H9 (cell line): ENCODE results near the gene LAP3. TPM values are rescaled to one million over a fixed set of nuclear protein-coding genes. Genes with fewer than 3 reads are reported as not detected.

Experiments
- DNase-seq: peaks from one replicate; pipeline ENCODE4 v3.0.0-alpha.2; 2017
- H2AFZ ChIP-seq: one replicate; pipeline ENCODE4 v1.6.1; 2013; ENCODE audit warnings: mild to moderate bottlenecking, low read length, control low read depth, moderate library complexity
- H2AK5ac ChIP-seq: 2 replicates; pipeline ENCODE4 v1.6.1; 2013; ENCODE audit warnings: low read length, control low read depth, mixed read lengths; ENCODE audit not compliant: insufficient read length
- H2BK120ac ChIP-seq: one replicate; pipeline ENCODE4 v1.6.1; 2013; ENCODE audit warnings: low read depth, mild to moderate bottlenecking, low read length, control low read depth, inconsistent platforms; ENCODE audit not compliant: poor library complexity, severe bottlenecking
- H2BK12ac ChIP-seq: 2 replicates; pipeline ENCODE4 v1.6.1; 2013; ENCODE audit warnings: low read length, control low read depth, mixed read lengths, low read depth; ENCODE audit not compliant: insufficient read length
- H2BK15ac ChIP-seq: 2 replicates; pipeline ENCODE4 v1.6.1; 2013; ENCODE audit warnings: low read depth, low read length, control low read depth
- H2BK20ac ChIP-seq: one replicate; pipeline ENCODE4 v1.6.1; 2013; ENCODE audit warnings: low read depth, mild to moderate bottlenecking, low read length, control low read depth, inconsistent platforms; ENCODE audit not compliant: poor library complexity, severe bottlenecking
- H2BK5ac ChIP-seq: 2 replicates; pipeline ENCODE4 v1.6.1; 2013; ENCODE audit warnings: low read length, control low read depth, mixed read lengths; ENCODE audit not compliant: insufficient read length
- H3K14ac ChIP-seq: 2 replicates; pipeline ENCODE4 v1.6.1; 2013; ENCODE audit warnings: low read length, control low read depth; ENCODE audit not compliant: insufficient read depth
- H3K18ac ChIP-seq: 2 replicates; pipeline ENCODE4 v1.6.1; 2013; ENCODE audit warnings: low read depth, mild to moderate bottlenecking, mixed read lengths, low read length, control low read depth; ENCODE audit not compliant: insufficient read length
- H3K23ac ChIP-seq: 2 replicates; pipeline ENCODE4 v1.6.1; 2013; ENCODE audit warnings: low read length, control low read depth, mixed read lengths, low read depth; ENCODE audit not compliant: insufficient read length
- H3K23me2 ChIP-seq: 2 replicates; pipeline ENCODE4 v1.6.1; 2013; ENCODE audit warnings: low read depth, mild to moderate bottlenecking, mixed read lengths, low read length, control low read depth; ENCODE audit not compliant: insufficient read length, poor library complexity, severe bottlenecking
- H3K27ac ChIP-seq: 2 replicates; pipeline ENCODE4 v1.5.1; 2013; ENCODE audit warnings: low read length, control low read depth, mixed read lengths, low read depth; ENCODE audit not compliant: insufficient read length
- H3K27me3 ChIP-seq: 2 replicates; pipeline ENCODE4 v1.6.1; 2013; ENCODE audit warnings: low read length, control low read depth, inconsistent platforms; ENCODE audit not compliant: insufficient read depth
- H3K4ac ChIP-seq: 2 replicates; pipeline ENCODE4 v1.6.1; 2013; ENCODE audit warnings: low read depth, mild to moderate bottlenecking, control low read depth, inconsistent platforms, low read length, moderate library complexity
- H3K4me1 ChIP-seq: 2 replicates; pipeline ENCODE4 v1.6.1; 2013; ENCODE audit warnings: low read length, control low read depth, inconsistent platforms; ENCODE audit not compliant: insufficient read depth
- H3K4me2 ChIP-seq: 2 replicates; pipeline ENCODE4 v1.6.1; 2013; ENCODE audit warnings: low read length, control low read depth, mixed read lengths; ENCODE audit not compliant: insufficient read length, insufficient read depth
- H3K56ac ChIP-seq: 2 replicates; pipeline ENCODE4 v1.6.1; 2013; ENCODE audit warnings: low read depth, mild to moderate bottlenecking, mixed read lengths, low read length, control low read depth; ENCODE audit not compliant: insufficient read length
- H3K79me1 ChIP-seq: 2 replicates; pipeline ENCODE4 v1.6.1; 2013; ENCODE audit warnings: low read depth, mild to moderate bottlenecking, moderate library complexity, low read length, control low read depth, inconsistent platforms; ENCODE audit not compliant: insufficient read depth, poor library complexity, severe bottlenecking
- H3K79me2 ChIP-seq: 2 replicates; pipeline ENCODE4 v1.6.1; 2013; ENCODE audit warnings: low read length, control low read depth, inconsistent platforms; ENCODE audit not compliant: insufficient read depth
- H3K9ac ChIP-seq: 2 replicates; pipeline ENCODE4 v1.6.1; 2013; ENCODE audit warnings: low read length, control low read depth, mixed read lengths; ENCODE audit not compliant: insufficient read length; ENCODE audit errors: extremely low read depth
- H3K9me3 ChIP-seq: one replicate; pipeline ENCODE4 v1.6.1; 2013; ENCODE audit warnings: low read depth, low read length, inconsistent platforms; ENCODE audit not compliant: control insufficient read depth
- H3T11ph ChIP-seq: one replicate; pipeline ENCODE4 v1.6.1; 2013; ENCODE audit warnings: mild to moderate bottlenecking, low read length, control low read depth, inconsistent platforms
- H4K20me1 ChIP-seq: one replicate; pipeline ENCODE4 v1.6.1; 2013; ENCODE audit not compliant: control insufficient read depth, insufficient read length, insufficient read depth
- H4K5ac ChIP-seq: 2 replicates; pipeline ENCODE4 v1.6.1; 2013; ENCODE audit warnings: low read depth, mild to moderate bottlenecking, mixed read lengths, low read length, control low read depth; ENCODE audit not compliant: insufficient read length
- H4K8ac ChIP-seq: replicated peaks from 2 replicates; pipeline ENCODE4 v1.6.1; 2013; ENCODE audit warnings: low read length, control low read depth, mixed read lengths, low read depth; ENCODE audit not compliant: insufficient read length
- H4K91ac ChIP-seq: 2 replicates; pipeline ENCODE4 v1.6.1; 2013; ENCODE audit warnings: low read depth, mild to moderate bottlenecking, moderate library complexity, mixed read lengths, low read length, control low read depth; ENCODE audit not compliant: insufficient read length
- H3K27ac Mint-ChIP-seq, 3 experiments: 2 replicates in 2 of 3; 3 replicates in 1 of 3; pipeline ENCODE4 v1.8.0; 2020 to 2021; ENCODE audit warnings: mixed read lengths in 3 of 3, mild to moderate bottlenecking in 1 of 3, moderate library complexity in 1 of 3
- H3K27me3 Mint-ChIP-seq: 2 replicates; pipeline ENCODE4 v1.8.0; 2021; ENCODE audit warnings: low read depth, mild to moderate bottlenecking, moderate library complexity, mixed read lengths
- H3K36me3 Mint-ChIP-seq, 3 experiments: 2 replicates in 2 of 3; 3 replicates in 1 of 3; pipeline ENCODE4 v1.8.0; 2020 to 2021; ENCODE audit warnings: low read depth in 3 of 3, mixed read lengths in 3 of 3; ENCODE audit not compliant: insufficient read depth in 1 of 3
- H3K4me1 Mint-ChIP-seq, 2 experiments: 2 replicates each; pipeline ENCODE4 v1.8.0; 2020; ENCODE audit warnings: mixed read lengths in 2 of 2
- H3K4me3 Mint-ChIP-seq, 2 experiments: 2 replicates in 1 of 2; 3 replicates in 1 of 2; pipeline ENCODE4 v1.8.0; 2020 to 2021; ENCODE audit warnings: mild to moderate bottlenecking in 2 of 2, mixed read lengths in 2 of 2, moderate library complexity in 1 of 2
- H3K9me3 Mint-ChIP-seq, 2 experiments: 2 replicates in 1 of 2; 3 replicates in 1 of 2; pipeline ENCODE4 v1.8.0; 2020; ENCODE audit warnings: mild to moderate bottlenecking in 2 of 2, mixed read lengths in 2 of 2, moderate library complexity in 1 of 2
- WGBS: extraction: QIAGEN DNeasy Blood & Tissue Kit; methylation state at CpG from one replicate; pipeline ENCODE4 v1.1.7; 2013; ENCODE audit warnings: missing lambda C conversion rate, low lambda C conversion rate, mixed read lengths; ENCODE audit not compliant: insufficient read length; ENCODE audit errors: extremely low coverage; 5-methylcytosine and 5-hydroxymethylcytosine counted together
- total RNA-seq: library from RNA; stranded (reverse); gene quantifications from 2 replicates; pipeline ENCODE4 v1.2.1, GENCODE V29; 2021
- TF ChIP-seq, protein P1 (sequence below): fragments of 200-600 bp; sonication (generic); conservative IDR thresholded peaks from 3 replicates; pipeline ENCODE4 v1.8.0; 2021; ENCODE audit warnings: antibody characterized with exemption, mild to moderate bottlenecking

LAP3 gene
- total RNA-seq, 1 experiment from 2014 or later: 53.2 TPM

DNA sequence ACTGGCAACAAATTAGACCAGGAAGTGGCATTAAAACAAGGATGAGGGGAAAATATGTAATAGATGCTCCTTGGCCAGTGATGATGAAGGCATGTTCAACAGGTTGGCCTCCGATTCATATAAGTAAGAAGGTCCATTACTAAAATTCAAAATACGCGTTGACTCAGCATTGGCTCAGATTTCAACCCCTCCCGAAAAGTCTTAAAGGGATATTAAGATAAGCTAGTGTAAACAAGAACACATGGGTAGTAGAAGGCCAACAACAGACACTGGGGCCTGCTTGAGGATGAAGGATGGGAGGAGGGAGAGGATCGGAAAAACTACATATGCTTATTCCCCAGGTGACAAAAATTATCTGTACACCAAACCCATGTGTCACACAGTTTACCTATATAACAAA, 19.1 kb upstream of the LAP3 start:
- H2BK120ac ChIP-seq: no peak overlapping the region
- TF ChIP-seq, protein P1, sequence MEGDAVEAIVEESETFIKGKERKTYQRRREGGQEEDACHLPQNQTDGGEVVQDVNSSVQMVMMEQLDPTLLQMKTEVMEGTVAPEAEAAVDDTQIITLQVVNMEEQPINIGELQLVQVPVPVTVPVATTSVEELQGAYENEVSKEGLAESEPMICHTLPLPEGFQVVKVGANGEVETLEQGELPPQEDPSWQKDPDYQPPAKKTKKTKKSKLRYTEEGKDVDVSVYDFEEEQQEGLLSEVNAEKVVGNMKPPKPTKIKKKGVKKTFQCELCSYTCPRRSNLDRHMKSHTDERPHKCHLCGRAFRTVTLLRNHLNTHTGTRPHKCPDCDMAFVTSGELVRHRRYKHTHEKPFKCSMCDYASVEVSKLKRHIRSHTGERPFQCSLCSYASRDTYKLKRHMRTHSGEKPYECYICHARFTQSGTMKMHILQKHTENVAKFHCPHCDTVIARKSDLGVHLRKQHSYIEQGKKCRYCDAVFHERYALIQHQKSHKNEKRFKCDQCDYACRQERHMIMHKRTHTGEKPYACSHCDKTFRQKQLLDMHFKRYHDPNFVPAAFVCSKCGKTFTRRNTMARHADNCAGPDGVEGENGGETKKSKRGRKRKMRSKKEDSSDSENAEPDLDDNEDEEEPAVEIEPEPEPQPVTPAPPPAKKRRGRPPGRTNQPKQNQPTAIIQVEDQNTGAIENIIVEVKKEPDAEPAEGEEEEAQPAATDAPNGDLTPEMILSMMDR: no peak

More for the DNA sequence above, 19.1 kb upstream of the LAP3 start:
- Mint-ChIP-seq H3K9me3 (no peaks in the 10 kb centered on the region), H3K27me3 (peaks cover 13% of the 10 kb centered on the region), H3K4me3 (no peak overlapping the region), H3K4me1 (peaks cover 0 to 5% of the 10 kb centered on the region in 2 experiments; a peak in 1 of 4 replicates), H3K27ac (no peak overlapping the region), H3K36me3 (no peaks in the 10 kb centered on the region)
- H3K4me1 ChIP-seq: no peaks in the 10 kb centered on the region
- H2BK20ac ChIP-seq: no peak overlapping the region
- no peak overlapping the region for H4K8ac ChIP-seq
- H3T11ph ChIP-seq: no peak overlapping the region
- DNase-seq: no peak
- no peak overlapping the region for H4K91ac ChIP-seq
- no peak overlapping the region for H4K5ac ChIP-seq
- H3K9ac ChIP-seq: no peak overlapping the region
- H3K56ac ChIP-seq: no peak overlapping the region
- H3K4ac ChIP-seq: no peak overlapping the region
- H2BK5ac ChIP-seq: no peak overlapping the region
- no CpG with 5 or more reads among the region's 5 CpGs for WGBS
- H3K23ac ChIP-seq: no peak overlapping the region
- H2BK12ac ChIP-seq: no peak overlapping the region
- no peaks in the 10 kb centered on the region for H3K27me3 ChIP-seq
- no peak overlapping the region for H3K4me2 ChIP-seq
- H3K23me2 ChIP-seq: no peaks in the 10 kb centered on the region
- H3K18ac ChIP-seq: no peak overlapping the region
- H4K20me1 ChIP-seq: no peaks in the 10 kb centered on the region
- H3K79me1 ChIP-seq: no peaks in the 10 kb centered on the region
- no peak overlapping the region for H2AK5ac ChIP-seq
- no peak overlapping the region for H3K27ac ChIP-seq
- H2AFZ ChIP-seq: no peak overlapping the region
- no peak overlapping the region for H3K14ac ChIP-seq
- H3K9me3 ChIP-seq: no peaks in the 10 kb centered on the region
- H3K79me2 ChIP-seq: no peaks in the 10 kb centered on the region
- no peak overlapping the region for H2BK15ac ChIP-seq
